IMR-90 (cell line): ENCODE measurements around the gene SLAMF7. TPM values are rescaled to one million over a fixed set of nuclear protein-coding genes. Genes with fewer than 3 reads are reported as not detected.

Experiments used
- ATAC-seq: fragments of 200-7000 bp; cut with Tn5 transposase; 2 replicates; pipeline ENCODE4 v1.9.1; 2020; ENCODE audit warnings: low read depth, mild to moderate bottlenecking, moderate library complexity
- BruUV-seq: library from RNA; stranded (reverse); fragments of 400-500 nt; replicated peaks from 2 replicates; lab custom pipeline; 2021; lab: Mats Ljungman, UMichigan
- CTCF ChIA-PET: fragments of 300-600 bp; formaldehyde crosslinking; extraction: SDS; loops from one replicate; lab custom pipeline; 2021; ENCODE audit warnings: antibody characterized with exemption; lab: Yijun Ruan, JAX
- POLR2A ChIA-PET: fragments of 300-600 bp; sonication (Branson Sonifier 250); formaldehyde crosslinking; loops from one replicate; lab custom pipeline; 2022; ENCODE audit warnings: antibody characterized with exemption; ENCODE audit not compliant: unreplicated experiment; lab: Charles Lee
- DNase-seq: peaks from one replicate; pipeline ENCODE4 v3.0.0; 2013
- H2AFZ ChIP-seq: replicated peaks from 2 replicates; pipeline ENCODE3; 2013; ENCODE audit warnings: low read length, mild to moderate bottlenecking; ENCODE audit not compliant: poor library complexity
- H2AK5ac ChIP-seq: 2 replicates; pipeline ENCODE4 v1.6.1; 2013; ENCODE audit warnings: low read depth, low read length, inconsistent platforms
- H2AK9ac ChIP-seq: replicated peaks from 2 replicates; pipeline ENCODE3; 2013; ENCODE audit warnings: mild to moderate bottlenecking, low read depth, low read length, moderate library complexity; ENCODE audit not compliant: poor library complexity
- H2BK120ac ChIP-seq: 2 replicates; pipeline ENCODE4 v1.6.1; 2013; ENCODE audit warnings: low read depth, low read length, inconsistent platforms
- H2BK15ac ChIP-seq: 3 replicates; pipeline ENCODE4 v1.6.1; 2013; ENCODE audit warnings: low read depth, low read length, inconsistent platforms
- H2BK20ac ChIP-seq: 2 replicates; pipeline ENCODE4 v1.6.1; 2013; ENCODE audit warnings: low read depth, mild to moderate bottlenecking, inconsistent platforms, low read length, moderate library complexity
- H2BK5ac ChIP-seq: 2 replicates; pipeline ENCODE4 v1.6.1; 2013; ENCODE audit warnings: mild to moderate bottlenecking, low read depth, low read length, inconsistent platforms; ENCODE audit not compliant: poor library complexity, severe bottlenecking
- H3K14ac ChIP-seq: replicated peaks from 2 replicates; pipeline ENCODE4 v1.6.1; 2013; ENCODE audit warnings: low read depth, low read length, inconsistent platforms
- H3K18ac ChIP-seq: 2 replicates; pipeline ENCODE4 v1.6.1; 2013; ENCODE audit warnings: low read depth, low read length, control low read depth
- H3K23ac ChIP-seq: 2 replicates; pipeline ENCODE4 v1.6.1; 2013; ENCODE audit warnings: low read depth, low read length, inconsistent platforms
- H3K27ac ChIP-seq: 2 replicates; pipeline ENCODE4 v1.5.1; 2013; ENCODE audit warnings: mild to moderate bottlenecking, control low read depth, low read length; ENCODE audit not compliant: insufficient read depth
- H3K27me3 ChIP-seq: 2 replicates; pipeline ENCODE4 v1.6.1; 2013; ENCODE audit warnings: low read length; ENCODE audit not compliant: control insufficient read depth, insufficient read depth
- H3K36me3 ChIP-seq: 2 replicates; pipeline ENCODE4 v1.6.1; 2013; ENCODE audit warnings: low read length, mixed read lengths; ENCODE audit not compliant: control insufficient read depth, insufficient read depth
- H3K4ac ChIP-seq: 2 replicates; pipeline ENCODE4 v1.6.1; 2013; ENCODE audit warnings: low read depth, low read length, inconsistent platforms
- H3K4me1 ChIP-seq: 2 replicates; pipeline ENCODE4 v1.6.1; 2013; ENCODE audit warnings: low read length, mixed read lengths; ENCODE audit not compliant: control insufficient read depth, insufficient read depth
- H3K4me2 ChIP-seq: 2 replicates; pipeline ENCODE4 v1.6.1; 2013; ENCODE audit warnings: low read depth, mild to moderate bottlenecking, control low read depth, low read length, moderate library complexity
- H3K4me3 ChIP-seq: 2 replicates; pipeline ENCODE4 v1.5.1; 2013; ENCODE audit warnings: low read depth, mild to moderate bottlenecking, control low read depth, low read length, moderate library complexity; ENCODE audit not compliant: insufficient read depth
- H3K56ac ChIP-seq: 2 replicates; pipeline ENCODE4 v1.6.1; 2013; ENCODE audit warnings: low read length, inconsistent platforms; ENCODE audit not compliant: insufficient read depth; ENCODE audit errors: extremely low read depth
- H3K79me1 ChIP-seq, 2 experiments: 2 replicates each; pipeline ENCODE4 v1.6.1; 2013; ENCODE audit warnings: low read length in 2 of 2, inconsistent platforms in 1 of 2, low read depth in 1 of 2
- H3K9ac ChIP-seq: 2 replicates; pipeline ENCODE4 v1.6.1; 2013; ENCODE audit warnings: low read depth, low read length, control low read depth
- H3K9me1 ChIP-seq: 2 replicates; pipeline ENCODE4 v1.6.1; 2013; ENCODE audit warnings: low read length, inconsistent platforms; ENCODE audit not compliant: insufficient read depth
- H3K9me3 ChIP-seq: 2 replicates; pipeline ENCODE4 v1.6.1; 2013; ENCODE audit warnings: low read length; ENCODE audit not compliant: control insufficient read depth, insufficient read depth
- H4K20me1 ChIP-seq: 2 replicates; pipeline ENCODE4 v1.6.1; 2013; ENCODE audit warnings: low read length, inconsistent platforms; ENCODE audit not compliant: insufficient read depth
- H4K5ac ChIP-seq: 2 replicates; pipeline ENCODE4 v1.6.1; 2013; ENCODE audit warnings: mild to moderate bottlenecking, low read depth, low read length, control low read depth
- H4K8ac ChIP-seq, 2 experiments: 2 replicates each; pipeline ENCODE4 v1.6.1; 2013; ENCODE audit warnings: low read depth in 2 of 2, low read length in 2 of 2, control low read depth in 1 of 2, inconsistent platforms in 1 of 2
- H4K91ac ChIP-seq: 2 replicates; pipeline ENCODE4 v1.6.1; 2013; ENCODE audit warnings: low read depth, low read length, inconsistent platforms; ENCODE audit not compliant: insufficient read depth
- BHLHE40 ChIP-seq: fragments of 150-350 bp; IDR thresholded peaks from 2 replicates; pipeline ENCODE4 v1.6.1; 2016; ENCODE audit warnings: mild to moderate bottlenecking, low read depth, low read length
- CEBPB ChIP-seq: IDR thresholded peaks from 2 replicates; pipeline ENCODE4 v1.6.1; 2012; ENCODE audit warnings: low read depth, low read length, improper control_type of control experiment
- CHD1 ChIP-seq: IDR thresholded peaks from 2 replicates; pipeline ENCODE4 v1.6.1; 2012; ENCODE audit warnings: low read depth, low read length, improper control_type of control experiment
- CTCF ChIP-seq: conservative IDR thresholded peaks from 2 replicates; pipeline ENCODE4 v1.5.1; 2012; ENCODE audit warnings: mild to moderate bottlenecking, low read depth, low read length, improper control_type of control experiment
- FOS ChIP-seq: fragments of 150-350 bp; IDR thresholded peaks from 2 replicates; pipeline ENCODE4 v1.6.1; 2016; ENCODE audit warnings: low read depth, low read length
- MAFK ChIP-seq: IDR thresholded peaks from 2 replicates; pipeline ENCODE4 v1.6.1; 2012; ENCODE audit warnings: low read depth, low read length, improper control_type of control experiment
- MAZ ChIP-seq: IDR thresholded peaks from 2 replicates; pipeline ENCODE4 v1.6.1; 2012; ENCODE audit warnings: low read depth, mild to moderate bottlenecking, low read length, improper control_type of control experiment, moderate library complexity, borderline replicate concordance
- MXI1 ChIP-seq: IDR thresholded peaks from 2 replicates; pipeline ENCODE4 v1.6.1; 2012; ENCODE audit warnings: low read depth, mild to moderate bottlenecking, low read length, moderate library complexity, borderline replicate concordance
- NFE2L2 ChIP-seq: fragments of 150-350 bp; IDR thresholded peaks from 2 replicates; pipeline ENCODE4 v1.6.1; 2016; ENCODE audit warnings: low read depth, mild to moderate bottlenecking, low read length
- POLR2A ChIP-seq: IDR thresholded peaks from 2 replicates; pipeline ENCODE4 v1.6.1; 2012; ENCODE audit warnings: mild to moderate bottlenecking, low read depth, low read length
- RAD21 ChIP-seq: IDR thresholded peaks from 2 replicates; pipeline ENCODE4 v1.6.1; 2012; ENCODE audit warnings: low read length, improper control_type of control experiment
- RCOR1 ChIP-seq: IDR thresholded peaks from 2 replicates; pipeline ENCODE4 v1.6.1; 2012; ENCODE audit warnings: mild to moderate bottlenecking, low read length, improper control_type of control experiment; ENCODE audit not compliant: insufficient replicate concordance
- RFX5 ChIP-seq: IDR thresholded peaks from 2 replicates; pipeline ENCODE4 v1.8.0; 2012; ENCODE audit warnings: low read depth, mild to moderate bottlenecking, low read length, moderate library complexity
- SMC3 ChIP-seq: fragments of 150-350 bp; IDR thresholded peaks from 2 replicates; pipeline ENCODE4 v1.6.1; 2016; ENCODE audit warnings: low read depth, mild to moderate bottlenecking, antibody characterized with exemption, low read length, moderate library complexity
- USF2 ChIP-seq: fragments of 150-350 bp; IDR thresholded peaks from 2 replicates; pipeline ENCODE4 v1.6.1; 2017; ENCODE audit warnings: mild to moderate bottlenecking, antibody characterized with exemption, low read length, low read depth
- WGBS, 2 experiments: methylation state at CpG; one replicate each; pipeline versions ENCODE4 v1.1.5 to v1.1.7; 2013; ENCODE audit warnings: missing lambda C conversion rate in 2 of 2; ENCODE audit not compliant: insufficient read length in 1 of 2; ENCODE audit errors: extremely low coverage in 2 of 2; 5-methylcytosine and 5-hydroxymethylcytosine counted together
- dilution Hi-C: fragments of 300-500 bp; cut with HindIII; formaldehyde crosslinking; loops from one replicate; pipeline ENCODE4 v1.14.3; 2018; ENCODE audit warnings: low sequenced_read_pairs; ENCODE audit not compliant: unreplicated experiment
- in situ Hi-C: fragments of 300-500 bp; cut with MboI; formaldehyde crosslinking; loops from 3 replicates; pipeline ENCODE4 v1.14.3; 2019; ENCODE audit warnings: low sequenced_read_pairs, inconsistent platforms, mixed read lengths
- intact Hi-C: fragments of 100-400 bp; cut with micrococcal nuclease; formaldehyde crosslinking; loops from 2 replicates; pipeline ENCODE4 v1.10.0; 2022
- polyA plus RNA-seq, 3 experiments: library from polyadenylated mRNA; depleted of rRNA; stranded (reverse); fragments of >200 nt; gene quantifications; 2 replicates each; pipeline ENCODE4 v1.2.3, GENCODE V29; 2012; ENCODE audit warnings: low replicate concordance in 1 of 3
- total RNA-seq: library from RNA; depleted of rRNA; stranded (reverse); fragments of >200 nt; gene quantifications from 2 replicates; pipeline ENCODE4 v1.2.3, GENCODE V29; 2012
- TF ChIP-seq, protein P1 (sequence below): fragments of 150-350 bp; IDR thresholded peaks from 2 replicates; pipeline ENCODE4 v1.6.1; 2016; ENCODE audit warnings: low read depth, mild to moderate bottlenecking, low read length, moderate library complexity, borderline replicate concordance

The SLAMF7 gene
- total and polyA plus RNA-seq, 2 of the 4 experiments (the other 2 are of a cell fraction): not detected

DNA sequence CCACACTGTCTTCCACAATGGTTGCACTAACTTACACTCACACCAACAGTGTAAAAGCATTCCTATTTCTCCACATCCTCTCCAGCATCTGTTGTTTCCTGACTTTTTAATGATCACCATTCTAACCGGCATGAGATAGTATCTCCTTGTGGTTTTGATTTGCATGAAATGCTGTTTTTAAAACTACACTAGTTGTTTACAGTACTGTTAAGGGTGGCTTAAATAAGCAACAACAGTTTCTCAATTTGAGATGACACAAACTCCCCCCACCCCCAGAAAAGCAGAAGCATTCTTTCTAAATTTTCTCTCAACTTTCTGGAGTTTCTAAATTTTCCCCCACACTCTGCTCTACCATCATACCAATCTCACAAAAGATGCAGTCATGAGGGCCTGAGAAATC lies 7.1 kb upstream of the SLAMF7 start:
- Histone ChIP-seq H3K27me3 (no peaks in the 10 kb centered on the region; the same call in 1 of the 2 replicates), H3K14ac (no peak overlapping the region), H3K36me3 (no peaks in the 10 kb centered on the region), H3K56ac (no peak overlapping the region), H3K9me1 (no peaks in the 10 kb centered on the region), H3K4ac (no peak overlapping the region), H3K4me2 (no peak overlapping the region), H3K23ac (no peak overlapping the region), H2AFZ (no peak overlapping the region), H3K9me3 (no peaks in the 10 kb centered on the region), H2AK9ac (no peak overlapping the region), H2BK5ac (no peak overlapping the region), H3K9ac (no peak overlapping the region), H3K79me1 (no peaks in the 10 kb centered on the region), H3K4me1 (no peaks in the 10 kb centered on the region), H3K4me3 (no peak overlapping the region), H2BK15ac (no peak overlapping the region), H4K91ac (no peak overlapping the region), H2BK120ac (no peak overlapping the region), H4K5ac (no peak overlapping the region), H4K20me1 (no peaks in the 10 kb centered on the region), H2AK5ac (no peak overlapping the region), H4K8ac (no peak overlapping the region), H3K27ac (no peak overlapping the region), H2BK20ac (no peak overlapping the region), H3K18ac (no peak overlapping the region)
- intact Hi-C loops (no loop called here), dilution Hi-C loops (no loop called here), in situ Hi-C loops (loop anchor here (10.0 kb wide), 1 partner anchor 57 kb away; no protein-coding TSS in a partner anchor)
- DNase-seq (no peak), ATAC-seq (no peak)
- BruUV-seq: no TSS peak
- POLR2A ChIA-PET: no interaction called here
- TF ChIP-seq, protein P1, sequence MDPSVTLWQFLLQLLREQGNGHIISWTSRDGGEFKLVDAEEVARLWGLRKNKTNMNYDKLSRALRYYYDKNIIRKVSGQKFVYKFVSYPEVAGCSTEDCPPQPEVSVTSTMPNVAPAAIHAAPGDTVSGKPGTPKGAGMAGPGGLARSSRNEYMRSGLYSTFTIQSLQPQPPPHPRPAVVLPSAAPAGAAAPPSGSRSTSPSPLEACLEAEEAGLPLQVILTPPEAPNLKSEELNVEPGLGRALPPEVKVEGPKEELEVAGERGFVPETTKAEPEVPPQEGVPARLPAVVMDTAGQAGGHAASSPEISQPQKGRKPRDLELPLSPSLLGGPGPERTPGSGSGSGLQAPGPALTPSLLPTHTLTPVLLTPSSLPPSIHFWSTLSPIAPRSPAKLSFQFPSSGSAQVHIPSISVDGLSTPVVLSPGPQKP: no peak
- TF ChIP-seq RCOR1 (no peak), BHLHE40 (no peak), RAD21 (no peak), NFE2L2 (no peak), SMC3 (no peak), MAFK (no peak), FOS (no peak), MAZ (no peak), RFX5 (no peak), MXI1 (no peak), CEBPB (no peak), CTCF (no peak), POLR2A (no peak), USF2 (no peak), CHD1 (no peak)
- CTCF ChIA-PET: no interaction called here
- WGBS, 2 experiments: no CpG with 5 or more reads among the region's 1 CpG
